ENCODE measurements around the gene FARP1. TPM values are rescaled to one million over a fixed set of nuclear protein-coding genes. Genes with fewer than 3 reads are reported as not detected.

The FARP1 gene
- total RNA-seq, 2 donors from 2014 or later: 89.5 to 93.6 TPM

GRCh38 chr13:98419786-98420553 is 277.1 kb downstream of the FARP1 start:
- intact Hi-C loops (cut with DNase I): no loop called here
- TF ChIP-seq POLR2A (IDR thresholded peaks at IDR 0.05) (no peak), CTCF (IDR thresholded peaks at IDR 0.05) (no peak)
- peak overlapping the region in 1 of 4 donors; percentile 43 for H3K27ac ChIP-seq
- peak in 1 of 4 donors; percentile 5 for DNase-seq
- no peak overlapping the region for H3K4me3 ChIP-seq
- 78 to 81% methylated on average over 14 of the region's 14 CpGs for WGBS, 2 donors
- H3K9me3 ChIP-seq: no peaks in the 10 kb centered on the region
- H3K27me3 ChIP-seq: no peaks in the 10 kb centered on the region
- peaks cover 71% of the 10 kb centered on the region for H3K4me1 ChIP-seq
- H3K36me3 ChIP-seq (replicated peaks in 1 of 2; ENCODE audit: insufficient read depth in 1 of 2, low read depth in 2 of 2): no peaks in the 10 kb centered on the region
- no peak for ATAC-seq

GRCh38 chr13:98420554-98421175 is 277.8 kb downstream of the FARP1 start:
- 84 to 89% methylated on average over 6 of the region's 6 CpGs for WGBS, 2 donors
- H3K36me3 ChIP-seq (replicated peaks in 1 of 2; ENCODE audit: insufficient read depth in 1 of 2, low read depth in 2 of 2): no peaks in the 10 kb centered on the region
- H3K27me3 ChIP-seq: no peaks in the 10 kb centered on the region
- H3K27ac ChIP-seq: peak overlapping the region in 1 of 4 donors; percentile 43
- ATAC-seq (no peak), DNase-seq (peak in 1 of 4 donors; percentile 6)
- intact Hi-C loops (cut with DNase I): no loop called here
- no peak overlapping the region for H3K4me3 ChIP-seq
- H3K4me1 ChIP-seq: peaks cover 64% of the 10 kb centered on the region
- no peaks in the 10 kb centered on the region for H3K9me3 ChIP-seq
- TF ChIP-seq POLR2A (IDR thresholded peaks at IDR 0.05) (no peak), CTCF (IDR thresholded peaks at IDR 0.05) (no peak)

- Histone ChIP-seq H3K36me3 (replicated peaks in 1 of 2; ENCODE audit: insufficient read depth in 1 of 2, low read depth in 2 of 2) (no peaks in the 10 kb centered on the region), H3K27me3 (no peaks in the 10 kb centered on the region), H3K4me1 (peaks cover 50% of the 10 kb centered on the region), H3K27ac (peak overlapping the region in 1 of 4 donors; percentile 29), H3K9me3 (no peaks in the 10 kb centered on the region), H3K4me3 (no peak overlapping the region)
- intact Hi-C loops (cut with DNase I): no loop called here
- DNase-seq (peak in 1 of 4 donors; percentile 6), ATAC-seq (no peak)
- no peak for TF ChIP-seq POLR2A (IDR thresholded peaks at IDR 0.05)
- TF ChIP-seq CTCF (IDR thresholded peaks at IDR 0.05): no peak
- 83 to 90% methylated on average over 9 of the region's 9 CpGs for WGBS, 2 donors
These were observed 279.2 kb downstream of the FARP1 start for GRCh38 chr13:98422046-98422445.

GRCh38 chr13:98423417-98423816 is 280.5 kb downstream of the FARP1 start:
- H3K27me3 ChIP-seq: no peaks in the 10 kb centered on the region
- TF ChIP-seq POLR2A (IDR thresholded peaks at IDR 0.05): no peak
- TF ChIP-seq CTCF (IDR thresholded peaks at IDR 0.05): no peak
- 33 to 38% methylated on average over 7 of the region's 7 CpGs for whole genome bisulfite sequencing, 2 donors
- intact Hi-C loops (cut with DNase I): no loop called here
- H3K9me3 ChIP-seq: no peaks in the 10 kb centered on the region
- no peaks in the 10 kb centered on the region for H3K36me3 ChIP-seq (replicated peaks in 1 of 2; ENCODE audit: insufficient read depth in 1 of 2, low read depth in 2 of 2)
- H3K4me3 ChIP-seq: no peak overlapping the region
- peaks cover 37% of the 10 kb centered on the region for H3K4me1 ChIP-seq
- DNase-seq (peak; percentile 36 to 72 (median 54)), ATAC-seq (peak; percentile 72)
- H3K27ac ChIP-seq: peak overlapping the region; percentile 14 to 45 (median 32)

All from body of pancreas (tissue), 4 donors.